Measurements from ENCODE around the gene LLGL1.

DNA sequence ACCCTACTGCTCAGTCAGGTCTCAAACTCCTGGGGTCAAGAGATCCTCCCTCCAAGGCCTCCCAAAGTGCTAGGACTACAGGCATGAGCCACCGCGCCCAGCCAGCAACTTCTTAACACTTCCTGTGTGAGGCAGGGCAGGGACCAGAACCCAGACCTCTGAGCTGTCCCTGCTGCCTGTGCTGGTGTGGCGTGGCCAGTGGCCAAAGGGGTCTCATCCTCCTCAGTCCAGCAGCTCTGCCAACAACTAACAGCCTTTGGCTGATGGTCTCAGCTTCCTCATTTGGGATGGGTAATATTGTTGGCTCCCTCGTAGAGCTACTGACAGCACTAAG lies 1.4 kb upstream of the LLGL1 start:
- TF ChIP-seq POLR2AphosphoS5 (IDR thresholded peaks at IDR 0.05; ENCODE audit: low read depth) (no peak), GABPA (IDR thresholded peaks at IDR 0.05; ENCODE audit: low read depth) (no peak)
- TF ChIP-seq, protein P1, sequence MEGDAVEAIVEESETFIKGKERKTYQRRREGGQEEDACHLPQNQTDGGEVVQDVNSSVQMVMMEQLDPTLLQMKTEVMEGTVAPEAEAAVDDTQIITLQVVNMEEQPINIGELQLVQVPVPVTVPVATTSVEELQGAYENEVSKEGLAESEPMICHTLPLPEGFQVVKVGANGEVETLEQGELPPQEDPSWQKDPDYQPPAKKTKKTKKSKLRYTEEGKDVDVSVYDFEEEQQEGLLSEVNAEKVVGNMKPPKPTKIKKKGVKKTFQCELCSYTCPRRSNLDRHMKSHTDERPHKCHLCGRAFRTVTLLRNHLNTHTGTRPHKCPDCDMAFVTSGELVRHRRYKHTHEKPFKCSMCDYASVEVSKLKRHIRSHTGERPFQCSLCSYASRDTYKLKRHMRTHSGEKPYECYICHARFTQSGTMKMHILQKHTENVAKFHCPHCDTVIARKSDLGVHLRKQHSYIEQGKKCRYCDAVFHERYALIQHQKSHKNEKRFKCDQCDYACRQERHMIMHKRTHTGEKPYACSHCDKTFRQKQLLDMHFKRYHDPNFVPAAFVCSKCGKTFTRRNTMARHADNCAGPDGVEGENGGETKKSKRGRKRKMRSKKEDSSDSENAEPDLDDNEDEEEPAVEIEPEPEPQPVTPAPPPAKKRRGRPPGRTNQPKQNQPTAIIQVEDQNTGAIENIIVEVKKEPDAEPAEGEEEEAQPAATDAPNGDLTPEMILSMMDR (IDR thresholded peaks at IDR 0.05; ENCODE audit: insufficient read depth, low read length), result no peak
- TF ChIP-seq, protein P2, sequence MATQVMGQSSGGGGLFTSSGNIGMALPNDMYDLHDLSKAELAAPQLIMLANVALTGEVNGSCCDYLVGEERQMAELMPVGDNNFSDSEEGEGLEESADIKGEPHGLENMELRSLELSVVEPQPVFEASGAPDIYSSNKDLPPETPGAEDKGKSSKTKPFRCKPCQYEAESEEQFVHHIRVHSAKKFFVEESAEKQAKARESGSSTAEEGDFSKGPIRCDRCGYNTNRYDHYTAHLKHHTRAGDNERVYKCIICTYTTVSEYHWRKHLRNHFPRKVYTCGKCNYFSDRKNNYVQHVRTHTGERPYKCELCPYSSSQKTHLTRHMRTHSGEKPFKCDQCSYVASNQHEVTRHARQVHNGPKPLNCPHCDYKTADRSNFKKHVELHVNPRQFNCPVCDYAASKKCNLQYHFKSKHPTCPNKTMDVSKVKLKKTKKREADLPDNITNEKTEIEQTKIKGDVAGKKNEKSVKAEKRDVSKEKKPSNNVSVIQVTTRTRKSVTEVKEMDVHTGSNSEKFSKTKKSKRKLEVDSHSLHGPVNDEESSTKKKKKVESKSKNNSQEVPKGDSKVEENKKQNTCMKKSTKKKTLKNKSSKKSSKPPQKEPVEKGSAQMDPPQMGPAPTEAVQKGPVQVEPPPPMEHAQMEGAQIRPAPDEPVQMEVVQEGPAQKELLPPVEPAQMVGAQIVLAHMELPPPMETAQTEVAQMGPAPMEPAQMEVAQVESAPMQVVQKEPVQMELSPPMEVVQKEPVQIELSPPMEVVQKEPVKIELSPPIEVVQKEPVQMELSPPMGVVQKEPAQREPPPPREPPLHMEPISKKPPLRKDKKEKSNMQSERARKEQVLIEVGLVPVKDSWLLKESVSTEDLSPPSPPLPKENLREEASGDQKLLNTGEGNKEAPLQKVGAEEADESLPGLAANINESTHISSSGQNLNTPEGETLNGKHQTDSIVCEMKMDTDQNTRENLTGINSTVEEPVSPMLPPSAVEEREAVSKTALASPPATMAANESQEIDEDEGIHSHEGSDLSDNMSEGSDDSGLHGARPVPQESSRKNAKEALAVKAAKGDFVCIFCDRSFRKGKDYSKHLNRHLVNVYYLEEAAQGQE (IDR thresholded peaks at IDR 0.05; ENCODE audit: insufficient replicate concordance, low read depth), result no peak

Data from HL-60 (cell line).